Measurements from ENCODE around the gene SGF29. TPM values are rescaled to one million over a fixed set of nuclear protein-coding genes. Genes with fewer than 3 reads are reported as not detected.
"Not testable (repeated sequence)": the region's sequence is repeated elsewhere in the genome, so short reads cannot be mapped to it uniquely, and the experiment has no call there.

Gene SGF29
- total RNA-seq, 4 donors from 2014 or later, result 35.1 to 50.4 (median 41.9) TPM

- Histone ChIP-seq H3K27me3 (no peaks in the 10 kb centered on the region), H3K9me3 (no peaks in the 10 kb centered on the region), H3K4me3 (no peak overlapping the region), H3K27ac (no peak overlapping the region), H3K36me3 (peaks cover 0 to 13% of the 10 kb centered on the region in 2 donors), H3K4me1 (peaks cover 24 to 25% of the 10 kb centered on the region in 2 donors)
- no peak for DNase-seq
- ATAC-seq, result no peak
- TF ChIP-seq, protein P1, sequence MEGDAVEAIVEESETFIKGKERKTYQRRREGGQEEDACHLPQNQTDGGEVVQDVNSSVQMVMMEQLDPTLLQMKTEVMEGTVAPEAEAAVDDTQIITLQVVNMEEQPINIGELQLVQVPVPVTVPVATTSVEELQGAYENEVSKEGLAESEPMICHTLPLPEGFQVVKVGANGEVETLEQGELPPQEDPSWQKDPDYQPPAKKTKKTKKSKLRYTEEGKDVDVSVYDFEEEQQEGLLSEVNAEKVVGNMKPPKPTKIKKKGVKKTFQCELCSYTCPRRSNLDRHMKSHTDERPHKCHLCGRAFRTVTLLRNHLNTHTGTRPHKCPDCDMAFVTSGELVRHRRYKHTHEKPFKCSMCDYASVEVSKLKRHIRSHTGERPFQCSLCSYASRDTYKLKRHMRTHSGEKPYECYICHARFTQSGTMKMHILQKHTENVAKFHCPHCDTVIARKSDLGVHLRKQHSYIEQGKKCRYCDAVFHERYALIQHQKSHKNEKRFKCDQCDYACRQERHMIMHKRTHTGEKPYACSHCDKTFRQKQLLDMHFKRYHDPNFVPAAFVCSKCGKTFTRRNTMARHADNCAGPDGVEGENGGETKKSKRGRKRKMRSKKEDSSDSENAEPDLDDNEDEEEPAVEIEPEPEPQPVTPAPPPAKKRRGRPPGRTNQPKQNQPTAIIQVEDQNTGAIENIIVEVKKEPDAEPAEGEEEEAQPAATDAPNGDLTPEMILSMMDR (IDR thresholded peaks at IDR 0.05 in 4 of 5, conservative IDR thresholded peaks at IDR 0.05 in 1 of 5), result no peak
- TF ChIP-seq POLR2A (IDR thresholded peaks at IDR 0.05), result no peak
- intact Hi-C loops (cut with DNase I; ENCODE audit: low total_unique reads) (loop anchor here (10.0 kb wide), 1 partner anchor 344 kb away; the partner anchor contains the start of gene XPO6), in situ Hi-C loops (cut with MboI; ENCODE audit: low sequenced_read_pairs in 4 of 4) (no loop called here)
Measured at GRCh38 chr16:28558456-28558855, 4.7 kb downstream of the SGF29 start.

- H3K9me3 ChIP-seq, result no peaks in the 10 kb centered on the region
- no peak overlapping the region for H3K4me3 ChIP-seq
- DNase-seq, result no peak
- in situ Hi-C loops (cut with MboI; ENCODE audit: low sequenced_read_pairs in 4 of 4) (no loop called here), intact Hi-C loops (cut with DNase I; ENCODE audit: low total_unique reads) (no loop called here)
- H3K4me1 ChIP-seq, result peaks cover 15 to 16% of the 10 kb centered on the region in 2 donors
- peak overlapping the region in 3 of 4 donors; percentile 29 to 48 (median 44) for H3K27ac ChIP-seq
- ATAC-seq, result peak; percentile 19 to 24
- H3K36me3 ChIP-seq, result peaks cover 0 to 13% of the 10 kb centered on the region in 2 donors
- no peak for TF ChIP-seq POLR2A (IDR thresholded peaks at IDR 0.05)
- TF ChIP-seq, protein P1 (IDR thresholded peaks at IDR 0.05 in 4 of 5, conservative IDR thresholded peaks at IDR 0.05 in 1 of 5), result no peak
- no peaks in the 10 kb centered on the region for H3K27me3 ChIP-seq
Measured at GRCh38 chr16:28561557-28562187, 8.0 kb downstream of the SGF29 start.

DNA sequence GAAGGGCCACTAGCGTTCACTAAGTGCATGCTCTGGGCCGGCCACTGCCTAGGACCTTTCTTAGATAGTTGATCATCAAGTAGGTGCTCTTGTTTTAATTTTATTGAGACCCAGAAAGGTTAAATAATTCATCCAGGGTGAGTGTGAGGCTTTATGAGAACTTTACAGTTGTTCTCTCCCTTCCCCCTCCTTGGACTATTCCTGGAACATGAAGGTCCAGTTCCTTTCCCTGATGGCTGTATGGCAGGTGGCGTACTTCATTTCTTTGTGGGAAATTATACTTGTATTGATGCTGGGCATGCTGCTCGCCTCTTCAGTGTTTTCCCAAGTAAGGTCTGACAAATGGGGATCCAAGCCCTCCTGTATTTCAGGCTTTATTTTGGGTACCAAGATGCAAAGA lies 8.5 kb downstream of the SGF29 start:
- no peak overlapping the region for H3K4me3 ChIP-seq
- intact Hi-C loops (cut with DNase I; ENCODE audit: low total_unique reads) (no loop called here), in situ Hi-C loops (cut with MboI; ENCODE audit: low sequenced_read_pairs in 4 of 4) (no loop called here)
- peaks cover 0 to 13% of the 10 kb centered on the region in 2 donors for H3K36me3 ChIP-seq
- DNase-seq (no peak), ATAC-seq (no peak)
- peak overlapping the region in 3 of 4 donors; percentile 29 to 48 (median 44) for H3K27ac ChIP-seq
- no peaks in the 10 kb centered on the region for H3K27me3 ChIP-seq
- H3K4me1 ChIP-seq, result peaks cover 15 to 16% of the 10 kb centered on the region in 2 donors
- no peaks in the 10 kb centered on the region for H3K9me3 ChIP-seq
- TF ChIP-seq, protein P1 (IDR thresholded peaks at IDR 0.05 in 4 of 5, conservative IDR thresholded peaks at IDR 0.05 in 1 of 5), result no peak
- TF ChIP-seq POLR2A (IDR thresholded peaks at IDR 0.05), result no peak

DNA sequence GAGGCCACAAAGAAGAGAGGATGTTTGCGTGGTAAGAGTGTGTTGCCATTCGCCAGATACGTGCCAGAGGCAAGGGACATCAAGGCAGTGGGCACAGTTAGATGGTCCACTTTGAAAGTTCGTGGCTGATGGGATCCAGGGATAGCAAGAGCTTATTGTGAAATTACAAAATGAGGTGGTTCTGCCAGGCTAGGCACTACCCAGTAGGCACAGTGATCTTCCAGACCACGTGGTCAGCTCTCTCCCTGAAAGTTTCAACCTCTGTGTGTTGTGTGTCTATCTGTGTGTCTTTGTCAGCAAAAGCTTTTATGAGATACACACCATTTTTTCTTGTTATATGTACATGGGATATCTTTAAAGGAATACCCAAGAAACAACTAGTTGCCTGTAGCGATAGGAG lies 9.5 kb downstream of the SGF29 start:
- H3K9me3 ChIP-seq, result no peaks in the 10 kb centered on the region
- ATAC-seq, result no peak
- H3K4me3 ChIP-seq, result no peak overlapping the region
- TF ChIP-seq, protein P1 (IDR thresholded peaks at IDR 0.05 in 4 of 5, conservative IDR thresholded peaks at IDR 0.05 in 1 of 5), result no peak
- no peak for TF ChIP-seq POLR2A (IDR thresholded peaks at IDR 0.05)
- DNase-seq, result no peak
- peaks cover 0 to 10% of the 10 kb centered on the region in 2 donors for H3K36me3 ChIP-seq
- H3K27me3 ChIP-seq, result no peaks in the 10 kb centered on the region
- peaks cover 15 to 16% of the 10 kb centered on the region in 2 donors for H3K4me1 ChIP-seq
- in situ Hi-C loops (cut with MboI; ENCODE audit: low sequenced_read_pairs in 4 of 4) (no loop called here), intact Hi-C loops (cut with DNase I; ENCODE audit: low total_unique reads) (no loop called here)
- no peak overlapping the region for H3K27ac ChIP-seq

DNA sequence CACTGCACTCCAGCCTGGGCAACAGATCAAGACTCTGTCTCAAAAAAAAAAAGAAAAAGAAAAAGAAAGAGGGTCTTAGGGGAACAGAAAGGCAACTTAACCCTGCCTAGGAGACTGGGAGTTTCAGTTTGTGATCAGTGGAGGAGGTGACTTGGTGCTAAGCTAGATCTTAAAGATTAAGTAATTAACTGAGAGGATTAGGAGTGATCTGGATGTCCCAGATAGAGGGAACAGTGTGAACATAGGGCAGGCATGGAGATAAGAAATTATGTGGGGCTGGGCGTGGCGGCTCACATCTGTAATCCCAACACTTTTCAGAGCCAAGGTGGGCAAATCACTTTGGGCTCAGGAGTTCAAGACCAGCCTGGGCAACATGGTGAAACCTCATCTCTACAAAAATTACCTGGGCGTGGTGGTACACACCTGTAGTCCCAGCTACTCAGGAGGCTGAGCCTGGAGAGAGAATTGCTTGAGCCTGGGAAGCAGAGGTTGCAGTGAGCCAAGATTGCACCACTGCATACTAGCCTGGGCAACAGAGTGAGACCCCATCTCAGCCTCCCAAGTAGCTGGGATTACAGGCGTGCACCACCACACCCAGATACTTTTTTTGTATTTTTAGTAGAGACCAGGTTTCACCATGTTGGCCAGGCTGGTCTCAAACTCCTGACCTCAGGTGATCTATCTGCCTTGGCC lies 12.7 kb downstream of the SGF29 start:
- H3K4me3 ChIP-seq; ATAC-seq; H3K27ac ChIP-seq; DNase-seq; H3K27me3 ChIP-seq; H3K36me3 ChIP-seq; intact Hi-C loops (cut with DNase I; ENCODE audit: low total_unique reads); H3K9me3 ChIP-seq; in situ Hi-C loops (cut with MboI; ENCODE audit: low sequenced_read_pairs in 4 of 4): not testable (repeated sequence)
- H3K4me1 ChIP-seq, result peaks cover 11 to 15% of the 10 kb centered on the region in 2 donors

Measured in gastrocnemius medialis (tissue), 4 donors.